Fibroblast of lung (primary cell): Measurements from ENCODE around the gene ADCYAP1R1.

ENCODE experiments used
- CTCF ChIP-seq, 2 donors: IDR thresholded peaks in 1 of 2; conservative IDR thresholded peaks in 1 of 2; 1 replicate in 1 of 2; 2 replicates in 1 of 2; pipeline ENCODE4 v1.5.1; 2011 to 2012; ENCODE audit warnings: low read length in 2 of 2, control low read depth in 1 of 2, inconsistent platforms in 1 of 2, low read depth in 1 of 2, mild to moderate bottlenecking in 1 of 2
- EZH2 ChIP-seq: IDR thresholded peaks from 2 replicates; pipeline ENCODE4 v1.5.1; 2012; ENCODE audit warnings: low read length, control low read depth, mild to moderate bottlenecking; ENCODE audit errors: missing control alignments

- TF ChIP-seq CTCF (conservative IDR thresholded peaks at IDR 0.05 in 1 of 2, IDR thresholded peaks at IDR 0.05 in 1 of 2; ENCODE audit: low read depth in 1 of 2, low read length in 2 of 2): no peak
- TF ChIP-seq EZH2: no peak
These were observed 34.4 kb upstream of the ADCYAP1R1 start for GRCh38 chr7:31017721-31018120.
